ENCODE data around the gene BORCS5. TPM values are rescaled to one million over a fixed set of nuclear protein-coding genes. Genes with fewer than 3 reads are reported as not detected.

The BORCS5 gene
- total and polyA plus RNA-seq, 2 of the 8 experiments (the other 6 are each of a cell fraction or from before 2014, with no cell fraction given) = 8.3 to 17.4 TPM

DNA sequence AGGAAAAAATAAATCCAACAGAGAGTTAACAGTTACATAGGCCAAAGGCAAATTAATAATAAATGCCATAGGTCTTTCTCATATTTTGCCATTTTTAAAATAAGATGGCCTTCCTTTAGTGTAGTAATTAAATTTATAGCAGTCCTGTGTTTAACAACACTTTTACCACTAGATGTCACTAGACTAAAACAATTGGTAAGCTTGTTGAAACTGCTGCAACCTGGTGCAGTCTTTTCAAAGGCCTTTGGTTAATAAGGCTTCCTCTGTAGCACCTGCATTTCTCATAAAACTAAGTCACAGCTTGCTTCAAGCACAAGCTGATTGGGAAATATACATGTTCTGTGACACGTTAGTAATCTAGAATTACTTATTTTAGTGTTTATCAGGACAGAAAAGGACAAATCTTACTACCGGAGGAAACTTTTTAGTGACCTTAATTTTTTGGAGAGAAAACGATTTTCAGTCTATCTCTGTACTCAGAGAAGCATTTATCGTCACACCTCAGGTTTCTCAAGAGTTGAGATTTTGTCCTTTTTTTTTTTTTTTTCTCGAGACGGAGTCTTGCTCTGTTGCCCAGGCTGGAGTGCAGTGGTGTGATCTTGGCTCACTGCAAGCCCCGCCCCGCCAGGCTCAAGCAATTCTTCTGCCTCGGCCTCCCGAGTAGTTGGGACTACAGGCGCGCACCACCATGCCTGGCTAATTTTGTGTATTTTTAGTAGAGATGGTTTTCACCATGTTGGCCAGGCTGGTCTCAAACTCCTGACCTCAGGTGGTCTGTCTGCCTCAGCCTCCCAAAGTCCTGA is 20.0 kb downstream of the BORCS5 start:
- no peak overlapping the region for H3K27ac ChIP-seq (ENCODE audit: low read depth, low read length)
- TF ChIP-seq KDM1A (IDR thresholded peaks at IDR 0.05; ENCODE audit: borderline replicate concordance, low read length) (0 out of 2 replicates have a peak, but pooled peaks have one; percentile 23), CTCF (IDR thresholded peaks at IDR 0.05; ENCODE audit: control extremely low read depth in 1 of 3, insufficient read depth in 1 of 3, low read depth in 1 of 3, low read length in 3 of 3) (peak in 2 of 3 experiments; percentile 50 to 60; a peak in 2 of 4 replicates), NRF1 (IDR thresholded peaks at IDR 0.05; ENCODE audit: low read depth, low read length) (no peak), NANOG (IDR thresholded peaks at IDR 0.05; ENCODE audit: insufficient read depth, low read depth, low read length, poor library complexity, severe bottlenecking) (no peak), POLR2A (IDR thresholded peaks at IDR 0.05; ENCODE audit: control extremely low read depth in 1 of 2, low read depth in 2 of 2, low read length in 2 of 2) (no peak), TEAD4 (IDR thresholded peaks at IDR 0.05; ENCODE audit: low read depth, low read length) (no peak), RAD21 (IDR thresholded peaks at IDR 0.05 in 1 of 2, conservative IDR thresholded peaks at IDR 0.05 in 1 of 2; ENCODE audit: low read depth in 2 of 2, low read length in 2 of 2) (peak; percentile 95 to 97)
- H3K56ac ChIP-seq (replicated peaks; ENCODE audit: insufficient read length, low read depth, low read length) = no peak overlapping the region
- H2BK20ac ChIP-seq (ENCODE audit: low read length) = no peak overlapping the region
- H4K8ac ChIP-seq (ENCODE audit: extremely low read depth, insufficient read depth, low read length) = no peak overlapping the region
- no peak overlapping the region for H3K18ac ChIP-seq (ENCODE audit: extremely low read depth, low read length)
- H2BK120ac ChIP-seq (replicated peaks; ENCODE audit: low read depth, low read length) = no peak overlapping the region
- H3K4ac ChIP-seq (replicated peaks; ENCODE audit: insufficient read length, low read depth, low read length) = no peak overlapping the region
- H4K20me1 ChIP-seq (replicated peaks in 1 of 2; ENCODE audit: control insufficient read depth in 1 of 2, insufficient read depth in 2 of 2, low read length in 2 of 2) = no peaks in the 10 kb centered on the region
- no peak overlapping the region for H3K14ac ChIP-seq (ENCODE audit: insufficient read length)
- no peaks in the 10 kb centered on the region for H3K23me2 ChIP-seq (ENCODE audit: low read depth, low read length)
- ChIA-PET CTCF (ENCODE audit: partially characterized antibody) (interaction anchor here (0.6 to 5.4 kb wide), 49 partner anchors 8 to 360 kb away, joined by 3 to 49 read pairs (median 4); partner anchors contain the start of gene DUSP16), POLR2A (ENCODE audit: partially characterized antibody) (interaction anchor here (0.7 to 1.5 kb wide), 2 partner anchors 20 to 42 kb away, joined by 3 read pairs; partner anchors contain the start of gene BORCS5)
- no peaks in the 10 kb centered on the region for H3K27me3 ChIP-seq (replicated peaks in 1 of 4; ENCODE audit: control insufficient read depth in 3 of 4, extremely low read depth in 1 of 4, insufficient read depth in 3 of 4, low read length in 3 of 4)
- H3K4me3 ChIP-seq (ENCODE audit: extremely low read depth in 1 of 4, insufficient read depth in 2 of 4, low read depth in 3 of 4, low read length in 4 of 4) = no peak overlapping the region
- no peaks in the 10 kb centered on the region for H3K9me3 ChIP-seq (ENCODE audit: insufficient read depth in 2 of 2, low read depth in 1 of 2, low read length in 1 of 2)
- H3K9ac ChIP-seq (replicated peaks in 1 of 4; ENCODE audit: extremely low read depth in 1 of 4, low read depth in 3 of 4, low read length in 3 of 4) = no peak overlapping the region
- WGBS, 2 experiments (ENCODE audit: extremely low coverage in 1 of 2, insufficient coverage in 1 of 2, insufficient read length in 1 of 2, insufficient replicate concordance in 2 of 2, low coverage in 1 of 2, low lambda C conversion rate in 2 of 2, missing lambda C conversion rate in 1 of 2) = 82% methylated on average over 10 of the region's 12 CpGs; no CpG with 5 or more reads in 1 of the 2 experiments
- no peaks in the 10 kb centered on the region for H3K36me3 ChIP-seq (ENCODE audit: control insufficient read depth in 2 of 4, insufficient read depth in 4 of 4, low read length in 3 of 4)
- H3K4me2 ChIP-seq (ENCODE audit: insufficient read depth in 1 of 2, low read depth in 2 of 2, low read length in 2 of 2) = no peak overlapping the region
- no peak overlapping the region for H4K91ac ChIP-seq (replicated peaks; ENCODE audit: insufficient read length, low read length)
- FAIRE-seq (peak; percentile 93), DNase-seq (ENCODE audit: low read depth in 1 of 2, low spot score in 2 of 2) (no peak)
- H3K4me1 ChIP-seq (replicated peaks in 1 of 4; ENCODE audit: control insufficient read depth in 3 of 4, insufficient read depth in 4 of 4, low read length in 3 of 4) = no peaks in the 10 kb centered on the region
- no peak overlapping the region for H2AK5ac ChIP-seq (ENCODE audit: low read depth, low read length)
- no peaks in the 10 kb centered on the region for H3K79me2 ChIP-seq (ENCODE audit: control insufficient read depth in 1 of 2, insufficient read depth in 2 of 2, low read length in 2 of 2)
- no peak overlapping the region for H2BK12ac ChIP-seq (ENCODE audit: low read depth, low read length)
- H3K79me1 ChIP-seq (ENCODE audit: low read depth, low read length) = no peaks in the 10 kb centered on the region
- no peak overlapping the region for H2BK15ac ChIP-seq (ENCODE audit: low read length)
- no peak overlapping the region for H3K23ac ChIP-seq (ENCODE audit: insufficient read length)
- no peak overlapping the region for H2BK5ac ChIP-seq (ENCODE audit: low read depth, low read length)
- H4K5ac ChIP-seq (ENCODE audit: insufficient read length, low read depth, low read length) = no peak overlapping the region
- no peak overlapping the region for H2AFZ ChIP-seq (ENCODE audit: low read length)
